Gastroesophageal sphincter (tissue), 3 donors: ENCODE results near the gene PIANP.

ENCODE experiments used
- CTCF ChIP-seq, 4 experiments: fragments of 200-600 bp in 2 of 4; fragments of 450-650 bp in 2 of 4; sonication (generic) in 1 of 4; IDR thresholded peaks; one replicate each; pipeline ENCODE4 v1.5.1; 2017 to 2019; ENCODE audit warnings: antibody characterized with exemption in 4 of 4, mild to moderate bottlenecking in 2 of 4, moderate library complexity in 2 of 4
- POLR2A ChIP-seq, 2 donors: fragments of 450-650 bp; IDR thresholded peaks; one replicate each; pipeline ENCODE4 v1.6.1; 2017; ENCODE audit warnings: antibody characterized with exemption in 2 of 2, mild to moderate bottlenecking in 2 of 2, moderate library complexity in 1 of 2
- POLR2AphosphoS5 ChIP-seq: sonication (generic); formaldehyde crosslinking; IDR thresholded peaks from one replicate; pipeline ENCODE4 v1.6.1; 2017; ENCODE audit warnings: antibody characterized with exemption

GRCh38 chr12:6695313-6696045, 5.1 kb downstream of the PIANP start:
- TF ChIP-seq CTCF (IDR thresholded peaks at IDR 0.05) (no peak), POLR2A (IDR thresholded peaks at IDR 0.05) (no peak), POLR2AphosphoS5 (no peak)
